ENCODE results near the gene BNIPL. TPM values are rescaled to one million over a fixed set of nuclear protein-coding genes. Genes with fewer than 3 reads are reported as not detected.

Gene BNIPL
- total and polyA plus RNA-seq, 2 of the 4 experiments (the other 2 are of a cell fraction), result under 0.01 to 0.38 TPM

GRCh38 chr1:151060007-151060656, 23.7 kb downstream of the BNIPL start, which contains the start of gene MLLT11 (continued):
- peak; percentile 62; the same call in 1 of the 2 replicates for TF ChIP-seq MAFK (IDR thresholded peaks at IDR 0.05; ENCODE audit: low read depth, low read length)
- TF ChIP-seq RFX5 (IDR thresholded peaks at IDR 0.05; ENCODE audit: low read depth, low read length), result no peak

GRCh38 chr1:151060657-151061421, 24.5 kb downstream of the BNIPL start:
- in situ Hi-C loops (cut with MboI; ENCODE audit: low sequenced_read_pairs) (no loop called here), dilution Hi-C loops (cut with HindIII; ENCODE audit: low sequenced_read_pairs, unreplicated experiment) (no loop called here), intact Hi-C loops (cut with micrococcal nuclease) (loop anchor here (5.0 kb wide), 1 partner anchor 54 kb away; the partner anchor contains the start of genes MINDY1 and PRUNE1)
- H3K4me2 ChIP-seq (ENCODE audit: low read depth, low read length), result peak overlapping the region; percentile 98
- TF ChIP-seq MXI1 (IDR thresholded peaks at IDR 0.05; ENCODE audit: borderline replicate concordance, low read depth, low read length) (no peak), POLR2A (IDR thresholded peaks at IDR 0.05; ENCODE audit: low read depth, low read length) (0 out of 2 replicates have a peak, but pooled peaks have one; percentile 22), NFE2L2 (IDR thresholded peaks at IDR 0.05; ENCODE audit: low read depth, low read length) (peak; percentile 17; the same call in 1 of the 2 replicates), CEBPB (IDR thresholded peaks at IDR 0.05; ENCODE audit: low read depth, low read length) (no peak)
- peak overlapping the region; percentile 85 for H3K9ac ChIP-seq (ENCODE audit: low read depth, low read length)
- H3K4me3 ChIP-seq (ENCODE audit: insufficient read depth, low read depth, low read length), result peak overlapping the region; percentile 89
- DNase-seq (peak; percentile 25), ATAC-seq (ENCODE audit: low read depth) (no peak)
- peak overlapping the region; percentile 90 for H2BK5ac ChIP-seq (ENCODE audit: low read depth, low read length, poor library complexity, severe bottlenecking)
- H3K14ac ChIP-seq (replicated peaks; ENCODE audit: low read depth, low read length), result peak overlapping the region; percentile 95
- POLR2A ChIA-PET (ENCODE audit: unreplicated experiment), result interaction anchor here (1.0 kb wide), 1 partner anchor 10 kb away, joined by 4 read pairs; no protein-coding TSS in a partner anchor
- peak overlapping the region; percentile 92 for H3K4ac ChIP-seq (ENCODE audit: low read depth, low read length)
- H2BK120ac ChIP-seq (ENCODE audit: low read depth, low read length), result peak overlapping the region; percentile 87
- no CpG with 5 or more reads among the region's 4 CpGs for WGBS, 2 experiments (ENCODE audit: extremely low coverage in 2 of 2, insufficient read length in 1 of 2)
- H2AK5ac ChIP-seq (ENCODE audit: low read depth, low read length), result peak overlapping the region; percentile 92
- peaks cover 17% of the 10 kb centered on the region for H3K9me1 ChIP-seq (ENCODE audit: insufficient read depth, low read length)
- H2AK9ac ChIP-seq (replicated peaks; ENCODE audit: low read depth, low read length, poor library complexity), result peak overlapping the region; percentile 99
- peak overlapping the region; percentile 35 for H3K18ac ChIP-seq (ENCODE audit: low read depth, low read length)
- H3K36me3 ChIP-seq (ENCODE audit: control insufficient read depth, insufficient read depth, low read length), result peaks cover 9% of the 10 kb centered on the region
- peaks cover 15% of the 10 kb centered on the region for H3K4me1 ChIP-seq (ENCODE audit: control insufficient read depth, insufficient read depth, low read length)
- H2BK20ac ChIP-seq (ENCODE audit: low read depth, low read length), result peak overlapping the region; percentile 36; the same call in 1 of the 2 replicates
- peak overlapping the region; percentile 86 for H3K56ac ChIP-seq (ENCODE audit: extremely low read depth, insufficient read depth, low read length)
- peak overlapping the region; percentile 46 to 94 for H4K8ac ChIP-seq (ENCODE audit: low read depth in 2 of 2, low read length in 2 of 2)
- no peaks in the 10 kb centered on the region for H3K27me3 ChIP-seq (ENCODE audit: control insufficient read depth, insufficient read depth, low read length)
- H3K9me3 ChIP-seq (ENCODE audit: control insufficient read depth, insufficient read depth, low read length), result no peaks in the 10 kb centered on the region
- peaks cover 25 to 63% of the 10 kb centered on the region in 2 experiments for H3K79me1 ChIP-seq (ENCODE audit: low read depth in 1 of 2, low read length in 2 of 2)
- H2AFZ ChIP-seq (replicated peaks; ENCODE audit: low read length, poor library complexity), result peak overlapping the region; percentile 96
- H4K91ac ChIP-seq (ENCODE audit: insufficient read depth, low read depth, low read length), result peak overlapping the region; percentile 90
- H4K5ac ChIP-seq (ENCODE audit: low read depth, low read length), result peak overlapping the region; percentile 57
- no TSS peak for BruUV-seq (replicated peaks)
- H3K23ac ChIP-seq (ENCODE audit: low read depth, low read length), result peak overlapping the region; percentile 96
- CTCF ChIA-PET, result no interaction called here
- H2BK15ac ChIP-seq (ENCODE audit: low read depth, low read length), result peak overlapping the region; percentile 91; the same call in 2 of the 3 replicates
- peaks cover 32% of the 10 kb centered on the region for H4K20me1 ChIP-seq (ENCODE audit: insufficient read depth, low read length)
- H3K27ac ChIP-seq (ENCODE audit: insufficient read depth, low read length), result peak overlapping the region; percentile 63
